BJ (cell line): ENCODE data around the gene SLC25A10. TPM values are rescaled to one million over a fixed set of nuclear protein-coding genes. Genes with fewer than 3 reads are reported as not detected.

ENCODE experiments used
- CTCF ChIA-PET: fragments of 350-600 bp; formaldehyde crosslinking; extraction: SDS; loops from one replicate; lab custom pipeline; 2021; ENCODE audit warnings: antibody characterized with exemption, inconsistent platforms; lab: Yijun Ruan, JAX
- POLR2A ChIA-PET: fragments of 300-600 bp; sonication (Branson Sonifier 250); formaldehyde crosslinking; extraction: SDS; loops from one replicate; lab custom pipeline; 2021; ENCODE audit warnings: antibody characterized with exemption; lab: Charles Lee
- DNase-seq: peaks from one replicate; pipeline ENCODE4 v3.0.0-alpha.2; 2011; ENCODE audit warnings: low read depth
- H3K27me3 ChIP-seq: 2 replicates; pipeline ENCODE4 v1.6.0; 2011; ENCODE audit warnings: low read length; ENCODE audit not compliant: control insufficient read depth, insufficient read depth
- H3K36me3 ChIP-seq: 2 replicates; pipeline ENCODE4 v1.5.1; 2011; ENCODE audit warnings: low read length; ENCODE audit not compliant: control insufficient read depth, insufficient read depth
- H3K4me3 ChIP-seq: 2 replicates; pipeline ENCODE4 v1.5.1; 2011; ENCODE audit warnings: low read depth, mild to moderate bottlenecking, control low read depth, low read length
- polyA plus RNA-seq: library from polyadenylated mRNA; depleted of rRNA; stranded (reverse); fragments of >200 nt; gene quantifications from 2 replicates; pipeline ENCODE4 v1.2.3, GENCODE V29; 2011
- TF ChIP-seq, protein P1 (sequence below): IDR thresholded peaks from 2 replicates; pipeline ENCODE4 v1.5.1; 2011; ENCODE audit warnings: low read depth, mild to moderate bottlenecking, control low read depth, inconsistent platforms, low read length, moderate library complexity; ENCODE audit not compliant: insufficient read depth

Gene SLC25A10
- polyA plus RNA-seq, 1 experiment: 8.4 TPM

DNA sequence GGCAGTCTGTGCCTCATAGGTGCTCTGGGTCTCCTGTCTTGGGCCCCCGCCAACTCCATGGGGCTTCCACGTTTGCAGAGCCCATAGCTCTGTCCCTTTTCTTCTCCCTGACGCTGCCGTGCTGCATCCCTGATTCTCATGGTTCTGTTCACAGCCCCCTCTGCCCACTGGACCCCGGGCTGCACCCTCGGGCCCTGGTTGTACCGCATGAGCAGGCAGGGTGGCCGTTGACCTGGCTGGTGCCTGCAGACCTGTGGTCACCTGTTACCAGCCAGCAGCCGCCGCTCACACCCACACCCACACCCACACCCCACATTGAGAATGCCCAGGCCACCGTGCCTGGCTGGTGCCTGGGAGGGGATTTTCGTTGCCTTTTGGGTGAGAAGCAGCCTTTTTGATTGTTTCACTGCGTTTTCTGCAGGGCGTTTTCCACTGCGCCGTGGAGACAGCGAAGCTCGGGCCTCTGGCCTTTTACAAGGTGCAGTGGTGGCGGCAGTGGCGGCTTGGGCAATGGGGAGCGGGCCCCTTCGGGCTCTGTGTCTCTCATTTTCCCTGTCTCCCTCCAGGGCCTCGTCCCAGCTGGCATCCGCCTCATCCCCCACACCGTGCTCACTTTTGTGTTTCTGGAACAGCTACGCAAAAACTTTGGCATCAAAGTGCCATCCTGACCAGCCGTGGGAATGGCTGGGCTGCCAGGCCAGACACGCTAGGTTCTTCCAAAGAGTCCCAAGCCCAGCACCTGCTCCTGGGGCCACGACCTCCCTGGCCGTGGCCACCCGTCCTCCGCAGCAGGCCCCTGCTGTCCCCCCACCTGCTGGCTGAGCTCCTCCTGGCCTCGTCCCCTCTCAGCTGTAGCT lies 7.6 kb downstream of the SLC25A10 start:
- TF ChIP-seq, protein P1, sequence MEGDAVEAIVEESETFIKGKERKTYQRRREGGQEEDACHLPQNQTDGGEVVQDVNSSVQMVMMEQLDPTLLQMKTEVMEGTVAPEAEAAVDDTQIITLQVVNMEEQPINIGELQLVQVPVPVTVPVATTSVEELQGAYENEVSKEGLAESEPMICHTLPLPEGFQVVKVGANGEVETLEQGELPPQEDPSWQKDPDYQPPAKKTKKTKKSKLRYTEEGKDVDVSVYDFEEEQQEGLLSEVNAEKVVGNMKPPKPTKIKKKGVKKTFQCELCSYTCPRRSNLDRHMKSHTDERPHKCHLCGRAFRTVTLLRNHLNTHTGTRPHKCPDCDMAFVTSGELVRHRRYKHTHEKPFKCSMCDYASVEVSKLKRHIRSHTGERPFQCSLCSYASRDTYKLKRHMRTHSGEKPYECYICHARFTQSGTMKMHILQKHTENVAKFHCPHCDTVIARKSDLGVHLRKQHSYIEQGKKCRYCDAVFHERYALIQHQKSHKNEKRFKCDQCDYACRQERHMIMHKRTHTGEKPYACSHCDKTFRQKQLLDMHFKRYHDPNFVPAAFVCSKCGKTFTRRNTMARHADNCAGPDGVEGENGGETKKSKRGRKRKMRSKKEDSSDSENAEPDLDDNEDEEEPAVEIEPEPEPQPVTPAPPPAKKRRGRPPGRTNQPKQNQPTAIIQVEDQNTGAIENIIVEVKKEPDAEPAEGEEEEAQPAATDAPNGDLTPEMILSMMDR: no peak
- ChIA-PET CTCF (interaction anchor here (0.6 kb wide), 1 partner anchor 86 kb away, joined by 3 read pairs; no protein-coding TSS in a partner anchor), POLR2A (no interaction called here)
- Histone ChIP-seq H3K27me3 (no peaks in the 10 kb centered on the region), H3K4me3 (no peak overlapping the region), H3K36me3 (peaks cover 3% of the 10 kb centered on the region; the same call in 1 of the 2 replicates)
- no peak for DNase-seq

- TF ChIP-seq, protein P1: no peak
- DNase-seq: no peak
- H3K36me3 ChIP-seq: peaks cover 1% of the 10 kb centered on the region; the same call in 1 of the 2 replicates
- ChIA-PET POLR2A (no interaction called here), CTCF (interaction anchor here (0.6 kb wide), 1 partner anchor 85 kb away, joined by 3 read pairs; no protein-coding TSS in a partner anchor)
- no peaks in the 10 kb centered on the region for H3K27me3 ChIP-seq
- no peak overlapping the region for H3K4me3 ChIP-seq
These were observed 8.4 kb downstream of the SLC25A10 start for GRCh38 chr17:81720267-81721071.

GRCh38 chr17:81722184-81723120 lies 10.4 kb downstream of the SLC25A10 start:
- Histone ChIP-seq H3K36me3 (peaks cover 1% of the 10 kb centered on the region; the same call in 1 of the 2 replicates), H3K27me3 (no peaks in the 10 kb centered on the region), H3K4me3 (no peak overlapping the region)
- no peak for DNase-seq
- CTCF ChIA-PET: interaction anchor here (0.6 kb wide), 1 partner anchor 185 kb away, joined by 3 read pairs; no protein-coding TSS in a partner anchor
- POLR2A ChIA-PET: interaction anchor here (0.5 to 0.7 kb wide), 2 partner anchors 155 to 275 kb away, joined by 3 read pairs; no protein-coding TSS in a partner anchor
- TF ChIP-seq, protein P1: no peak

GRCh38 chr17:81723651-81724209 lies 11.6 kb downstream of the SLC25A10 start:
- ChIA-PET CTCF (interaction anchor here (0.6 to 1.0 kb wide), 2 partner anchors 10 to 146 kb away, joined by 3 to 5 read pairs; no protein-coding TSS in a partner anchor), POLR2A (no interaction called here)
- TF ChIP-seq, protein P1: no peak
- DNase-seq: no peak
- Histone ChIP-seq H3K36me3 (peaks cover 1% of the 10 kb centered on the region; the same call in 1 of the 2 replicates), H3K4me3 (no peak overlapping the region), H3K27me3 (no peaks in the 10 kb centered on the region)
